Breast epithelium (tissue), 3 donors: ENCODE measurements around the gene PTMS.

Experiments
- POLR2A ChIP-seq: fragments of 450-650 bp; IDR thresholded peaks from one replicate; pipeline ENCODE4 v1.6.1; 2016; ENCODE audit warnings: antibody characterized with exemption, mild to moderate bottlenecking, moderate library complexity
- TF ChIP-seq, protein P1 (sequence below), 3 donors: fragments of 450-650 bp; IDR thresholded peaks; one replicate each; pipeline ENCODE4 v1.5.1; 2016 to 2017; ENCODE audit warnings: antibody characterized with exemption in 3 of 3, mild to moderate bottlenecking in 3 of 3, moderate library complexity in 3 of 3

DNA sequence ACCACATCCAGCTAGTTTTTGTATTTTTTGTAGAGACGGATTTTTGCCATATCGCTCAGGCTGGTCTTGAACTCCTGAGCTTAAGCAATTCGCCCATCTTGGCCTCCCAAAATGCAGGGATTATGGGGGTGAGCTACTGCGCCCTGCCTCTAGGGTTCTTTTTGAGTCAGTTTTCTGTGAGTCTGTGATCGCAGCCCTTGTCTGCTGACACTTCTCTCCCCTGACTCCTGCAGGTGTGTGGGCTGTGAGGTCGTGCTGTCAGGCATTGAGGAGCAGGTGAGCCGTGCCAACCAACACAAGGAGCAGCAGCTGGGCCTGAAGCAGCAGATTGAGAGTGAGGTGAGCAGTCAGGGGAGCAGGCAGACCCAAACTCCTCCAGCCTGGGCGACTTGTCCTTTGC, 36.0 kb upstream of the PTMS start:
- TF ChIP-seq, protein P1, sequence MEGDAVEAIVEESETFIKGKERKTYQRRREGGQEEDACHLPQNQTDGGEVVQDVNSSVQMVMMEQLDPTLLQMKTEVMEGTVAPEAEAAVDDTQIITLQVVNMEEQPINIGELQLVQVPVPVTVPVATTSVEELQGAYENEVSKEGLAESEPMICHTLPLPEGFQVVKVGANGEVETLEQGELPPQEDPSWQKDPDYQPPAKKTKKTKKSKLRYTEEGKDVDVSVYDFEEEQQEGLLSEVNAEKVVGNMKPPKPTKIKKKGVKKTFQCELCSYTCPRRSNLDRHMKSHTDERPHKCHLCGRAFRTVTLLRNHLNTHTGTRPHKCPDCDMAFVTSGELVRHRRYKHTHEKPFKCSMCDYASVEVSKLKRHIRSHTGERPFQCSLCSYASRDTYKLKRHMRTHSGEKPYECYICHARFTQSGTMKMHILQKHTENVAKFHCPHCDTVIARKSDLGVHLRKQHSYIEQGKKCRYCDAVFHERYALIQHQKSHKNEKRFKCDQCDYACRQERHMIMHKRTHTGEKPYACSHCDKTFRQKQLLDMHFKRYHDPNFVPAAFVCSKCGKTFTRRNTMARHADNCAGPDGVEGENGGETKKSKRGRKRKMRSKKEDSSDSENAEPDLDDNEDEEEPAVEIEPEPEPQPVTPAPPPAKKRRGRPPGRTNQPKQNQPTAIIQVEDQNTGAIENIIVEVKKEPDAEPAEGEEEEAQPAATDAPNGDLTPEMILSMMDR (IDR thresholded peaks at IDR 0.05), result no peak
- TF ChIP-seq POLR2A, result no peak
